OCI-M1 (cell line): ENCODE measurements around the gene RNU6-9.
"Not testable (repeated sequence)": the region's sequence is repeated elsewhere in the genome, so short reads cannot be mapped to it uniquely, and the experiment has no call there.

ENCODE experiments used
- DNase-seq: peaks from one replicate; lab custom pipeline; 2025; lab: John Stamatoyannopoulos, UW

RNU6-9 gene

GRCh38 chr19:878751-879561 lies 14.3 kb upstream of the RNU6-9 start:
- DNase-seq: not testable (repeated sequence)

- DNase-seq: no peak
These were observed 13.4 kb upstream of the RNU6-9 start for GRCh38 chr19:879711-880438.

DNA sequence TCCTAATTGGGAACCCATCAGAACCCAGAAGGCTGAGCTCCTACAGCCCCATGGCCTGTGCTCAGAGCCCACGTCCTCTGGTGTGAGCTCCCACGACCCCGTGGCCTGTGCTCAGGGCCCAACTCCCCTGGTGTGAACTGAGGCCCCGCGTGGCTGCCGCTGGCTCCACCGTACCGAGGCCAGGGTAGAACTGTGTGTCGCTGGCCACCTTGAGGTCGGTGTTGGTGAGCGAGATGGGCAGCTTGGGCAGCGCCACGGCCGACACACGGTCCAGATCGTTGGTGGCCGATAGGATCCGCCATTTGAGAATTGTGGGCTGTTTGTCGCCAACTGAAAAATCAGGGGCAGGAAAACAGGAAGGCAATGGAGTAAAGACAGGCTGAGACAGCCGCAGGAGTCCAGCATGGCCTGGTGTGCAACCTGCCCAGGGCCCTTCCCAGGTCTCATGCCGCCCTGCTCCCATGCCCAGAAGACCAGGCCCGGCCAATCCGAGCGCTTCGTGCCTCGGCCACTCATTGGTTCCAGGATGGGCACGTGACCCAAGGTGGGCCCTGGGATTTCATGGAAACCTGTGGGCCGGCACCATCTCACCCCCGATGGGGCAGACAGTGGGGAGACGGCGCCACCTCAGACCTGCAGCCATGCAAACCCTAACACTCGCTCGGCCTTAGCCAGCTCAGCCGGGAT lies 11.8 kb upstream of the RNU6-9 start:
- DNase-seq: no peak

DNA sequence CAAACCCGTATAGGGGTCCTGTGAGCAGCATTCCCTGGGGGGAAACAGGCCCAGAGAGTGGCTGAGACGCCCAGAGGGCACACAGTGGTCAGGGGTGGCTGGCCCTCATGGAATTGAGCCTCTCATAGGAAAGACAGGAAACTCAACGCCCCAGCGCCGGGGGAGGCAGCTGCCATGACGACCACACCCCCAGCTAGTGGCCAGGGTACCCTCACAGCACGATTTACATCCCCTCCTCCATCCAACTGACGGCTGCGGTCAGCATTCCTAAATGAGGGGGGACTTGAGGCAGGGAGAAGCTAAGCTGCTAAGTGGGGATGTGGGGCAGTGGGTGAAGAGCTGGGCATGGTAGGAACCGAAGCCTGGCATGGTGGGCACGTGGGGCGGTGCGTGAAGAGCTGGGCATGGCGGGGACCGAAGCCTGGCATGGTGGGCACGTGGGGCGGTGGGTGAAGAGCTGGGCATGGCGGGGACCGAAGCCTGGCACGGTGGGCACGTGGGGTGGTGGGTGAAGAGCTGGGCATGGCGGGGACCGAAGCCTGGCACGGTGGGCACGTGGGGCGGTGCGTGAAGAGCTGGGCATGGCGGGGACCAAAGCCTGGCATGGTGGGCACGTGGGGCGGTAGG lies 10.3 kb upstream of the RNU6-9 start:
- DNase-seq: no peak

- DNase-seq: no peak
These were observed 9.5 kb upstream of the RNU6-9 start for GRCh38 chr19:883661-884211.

GRCh38 chr19:884420-885211 lies 8.7 kb upstream of the RNU6-9 start:
- no peak for DNase-seq

GRCh38 chr19:885536-886224 lies 7.6 kb upstream of the RNU6-9 start:
- DNase-seq: no peak

- DNase-seq: no peak
These were observed 6.2 kb upstream of the RNU6-9 start for GRCh38 chr19:887072-887471.

GRCh38 chr19:887599-887998 lies 5.7 kb upstream of the RNU6-9 start:
- no peak for DNase-seq

GRCh38 chr19:888581-889385 lies 4.5 kb upstream of the RNU6-9 start:
- DNase-seq: no peak

DNA sequence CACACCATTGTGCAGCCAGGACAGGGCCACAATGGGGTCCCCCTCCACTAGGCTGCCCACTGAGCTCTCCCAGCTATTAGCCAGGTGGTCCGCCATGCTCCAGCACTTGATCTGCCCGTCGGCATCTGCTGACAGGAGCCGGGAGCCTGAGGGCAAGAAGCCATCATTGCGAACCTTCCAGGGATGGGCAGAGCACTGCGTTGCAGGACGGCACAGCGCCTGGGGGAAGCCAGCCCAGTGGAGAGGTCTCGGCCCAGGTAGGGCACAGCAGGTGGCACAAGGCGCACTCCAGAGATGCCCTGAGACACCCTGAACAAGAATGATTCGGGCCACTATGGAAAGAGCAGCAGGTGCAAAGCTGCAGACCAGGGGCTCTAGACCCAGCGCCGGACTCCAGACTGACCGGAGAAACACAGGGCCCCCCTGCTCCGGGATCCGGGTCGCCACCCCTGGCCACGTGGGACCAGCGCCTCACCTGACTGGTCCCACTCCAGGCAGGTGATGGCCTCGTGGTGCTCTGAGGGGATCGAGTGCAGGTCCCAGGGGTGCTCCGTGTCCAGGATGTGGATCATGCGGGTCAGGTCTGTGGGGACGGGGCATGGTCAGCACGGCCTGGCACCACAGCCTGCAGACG lies 3.5 kb upstream of the RNU6-9 start:
- no peak for DNase-seq

GRCh38 chr19:890831-891230 lies 2.5 kb upstream of the RNU6-9 start:
- DNase-seq: no peak

GRCh38 chr19:891421-892200 lies 1.7 kb upstream of the RNU6-9 start:
- not testable (repeated sequence) for DNase-seq

- DNase-seq: no peak
These were observed 916 bp upstream of the RNU6-9 start for GRCh38 chr19:892243-892893.

- DNase-seq: no peak
These were observed 3.1 kb downstream of the RNU6-9 start for GRCh38 chr19:896434-896833.

DNA sequence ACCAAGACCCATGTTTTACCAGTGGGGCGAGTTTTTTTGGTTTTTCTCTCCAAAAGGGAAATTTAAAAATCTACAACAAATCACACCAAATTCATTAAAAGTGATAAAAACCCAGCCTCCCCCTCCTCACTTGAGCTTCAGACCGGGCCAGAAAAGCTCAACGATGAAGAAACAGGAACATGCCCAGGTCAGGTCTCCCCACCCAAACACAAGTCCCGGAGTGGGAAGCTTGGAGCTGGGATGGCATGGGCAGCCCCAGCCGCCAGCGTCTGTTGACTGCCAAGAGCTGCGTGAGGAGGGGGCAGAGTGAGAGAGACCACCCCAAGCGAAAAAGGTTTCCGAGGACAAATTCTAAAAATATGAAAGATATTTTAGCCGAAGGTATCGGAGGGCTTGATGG lies 3.7 kb downstream of the RNU6-9 start:
- DNase-seq: no peak

- DNase-seq: no peak
These were observed 4.3 kb downstream of the RNU6-9 start for GRCh38 chr19:897442-898039.

DNA sequence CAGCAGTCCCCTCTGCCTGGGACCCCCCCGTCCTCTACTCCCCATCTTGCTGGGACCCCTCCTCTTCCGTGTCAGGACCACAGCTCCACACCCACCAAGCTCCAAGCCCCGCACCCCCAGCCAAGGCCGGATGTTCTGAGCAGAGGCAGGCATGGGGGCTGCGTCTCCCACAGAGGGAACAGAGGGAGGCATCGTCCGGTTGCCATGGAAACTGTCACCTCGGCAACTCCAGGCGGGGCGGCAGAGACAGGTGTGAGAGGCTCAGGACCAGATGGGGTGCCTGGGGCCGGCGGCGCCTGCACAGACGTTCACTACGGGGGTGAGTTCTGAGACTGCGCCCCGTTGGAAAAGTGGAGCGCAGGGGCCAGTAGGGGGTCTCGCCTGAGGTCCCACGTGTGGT lies 5.4 kb downstream of the RNU6-9 start:
- DNase-seq: no peak
